Mononuclear cell (primary cell): Measurements from ENCODE around the gene NUTM2F. TPM values are rescaled to one million over a fixed set of nuclear protein-coding genes. Genes with fewer than 3 reads are reported as not detected.
"Not testable (repeated sequence)": the region's sequence is repeated elsewhere in the genome, so short reads cannot be mapped to it uniquely, and the experiment has no call there.

Source experiments
- H3K27me3 ChIP-seq: 2 replicates; pipeline ENCODE4 v1.6.0; 2011; ENCODE audit warnings: low read length, control low read depth; ENCODE audit not compliant: insufficient read depth
- H3K4me1 ChIP-seq: 2 replicates; pipeline ENCODE4 v1.5.1; 2011; ENCODE audit warnings: mild to moderate bottlenecking, low read length, control low read depth; ENCODE audit not compliant: insufficient read depth
- H3K4me3 ChIP-seq: 2 replicates; pipeline ENCODE4 v1.5.1; 2011; ENCODE audit warnings: mild to moderate bottlenecking, low read length, moderate library complexity
- H3K9me3 ChIP-seq: 2 replicates; pipeline ENCODE4 v1.5.1; 2011; ENCODE audit warnings: low read depth, mild to moderate bottlenecking, control low read depth, low read length
- total RNA-seq: library from RNA; depleted of rRNA; stranded (reverse); fragments of >200 nt; gene quantifications from one replicate; pipeline ENCODE4 v1.2.3, GENCODE V29; 2012

The NUTM2F gene
- total RNA-seq: not detected

GRCh38 chr9:94328544-94328943, at the start of gene NUTM2F:
Gene NUTM2F, minus strand, starts transcription at chr9:94328644. Its CDS starts 21 bp downstream, at chr9:94328623.
- not testable (repeated sequence) for H3K4me3 ChIP-seq, H3K4me1 ChIP-seq, H3K9me3 ChIP-seq, H3K27me3 ChIP-seq

- H3K4me1 ChIP-seq, H3K27me3 ChIP-seq, H3K9me3 ChIP-seq: not testable (repeated sequence)
- peak overlapping the region; percentile 53 for H3K4me3 ChIP-seq
Measured at GRCh38 chr9:94375197-94375596, 46.8 kb upstream of the NUTM2F start.

- H3K27me3 ChIP-seq, H3K9me3 ChIP-seq, H3K4me1 ChIP-seq: not testable (repeated sequence)
- H3K4me3 ChIP-seq: peak overlapping the region; percentile 53
Measured at GRCh38 chr9:94374176-94375056, 46.0 kb upstream of the NUTM2F start.

- peak overlapping the region; percentile 53 for H3K4me3 ChIP-seq
- not testable (repeated sequence) for H3K9me3 ChIP-seq, H3K27me3 ChIP-seq, H3K4me1 ChIP-seq
Measured at GRCh38 chr9:94373779-94374175, 45.3 kb upstream of the NUTM2F start.

- H3K4me3 ChIP-seq, H3K9me3 ChIP-seq, H3K27me3 ChIP-seq, H3K4me1 ChIP-seq: not testable (repeated sequence)
Measured at GRCh38 chr9:94370266-94370665, 41.8 kb upstream of the NUTM2F start.

- H3K27me3 ChIP-seq, H3K9me3 ChIP-seq, H3K4me3 ChIP-seq, H3K4me1 ChIP-seq: not testable (repeated sequence)
Measured at GRCh38 chr9:94364093-94364614, 35.7 kb upstream of the NUTM2F start.

- H3K4me3 ChIP-seq, H3K9me3 ChIP-seq, H3K27me3 ChIP-seq, H3K4me1 ChIP-seq: not testable (repeated sequence)
Measured at GRCh38 chr9:94357158-94357557, 28.7 kb upstream of the NUTM2F start.

- not testable (repeated sequence) for H3K9me3 ChIP-seq, H3K27me3 ChIP-seq, H3K4me1 ChIP-seq, H3K4me3 ChIP-seq
Measured at GRCh38 chr9:94351901-94352723, 23.7 kb upstream of the NUTM2F start.

GRCh38 chr9:94348754-94349153, 20.3 kb upstream of the NUTM2F start:
- H3K4me3 ChIP-seq, H3K27me3 ChIP-seq, H3K9me3 ChIP-seq, H3K4me1 ChIP-seq: not testable (repeated sequence)

GRCh38 chr9:94347451-94347850, 19.0 kb upstream of the NUTM2F start:
- H3K9me3 ChIP-seq, H3K4me3 ChIP-seq, H3K27me3 ChIP-seq, H3K4me1 ChIP-seq: not testable (repeated sequence)

- not testable (repeated sequence) for H3K27me3 ChIP-seq, H3K9me3 ChIP-seq, H3K4me1 ChIP-seq, H3K4me3 ChIP-seq
Measured at GRCh38 chr9:94341703-94342102, 13.3 kb upstream of the NUTM2F start.

GRCh38 chr9:94340750-94341149, 12.3 kb upstream of the NUTM2F start:
- H3K9me3 ChIP-seq, H3K4me3 ChIP-seq, H3K27me3 ChIP-seq, H3K4me1 ChIP-seq: not testable (repeated sequence)

GRCh38 chr9:94339657-94340056, 11.2 kb upstream of the NUTM2F start:
- not testable (repeated sequence) for H3K27me3 ChIP-seq, H3K4me3 ChIP-seq, H3K9me3 ChIP-seq, H3K4me1 ChIP-seq

- not testable (repeated sequence) for H3K9me3 ChIP-seq, H3K4me3 ChIP-seq
Measured at GRCh38 chr9:94338723-94339122, 10.3 kb upstream of the NUTM2F start.

GRCh38 chr9:94336445-94336844, 8.0 kb upstream of the NUTM2F start:
- not testable (repeated sequence) for H3K4me3 ChIP-seq, H3K9me3 ChIP-seq, H3K4me1 ChIP-seq, H3K27me3 ChIP-seq

More at GRCh38 chr9:94338723-94339122, 10.3 kb upstream of the NUTM2F start:
- not testable (repeated sequence) for H3K27me3 ChIP-seq, H3K4me1 ChIP-seq
